ENCODE results near the gene NPTX1.

DNA sequence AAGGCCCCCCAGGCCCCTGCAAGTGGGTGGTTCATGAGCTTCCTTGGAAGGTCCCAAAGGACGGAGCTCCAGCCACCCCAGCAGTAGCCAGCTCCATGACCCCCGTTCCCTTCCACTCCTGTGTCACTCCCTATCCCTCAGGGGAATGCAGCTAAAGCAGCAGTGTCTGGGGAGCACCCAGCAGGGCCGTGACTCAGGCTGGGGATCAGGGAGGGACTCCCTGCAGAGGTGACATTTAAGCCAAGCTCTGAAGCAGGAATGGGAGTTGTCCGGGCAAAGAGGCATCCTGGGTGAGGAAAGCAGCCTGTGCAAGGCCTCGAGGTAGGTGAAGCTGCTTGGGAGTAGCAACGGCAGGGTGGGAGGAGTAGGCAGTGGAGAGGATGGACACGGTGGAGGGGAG, 11.1 kb upstream of the NPTX1 start:
- TF ChIP-seq ZNF274 (IDR thresholded peaks at IDR 0.05; ENCODE audit: low read depth, low read length), result no peak
- TF ChIP-seq YY1 (IDR thresholded peaks at IDR 0.05; ENCODE audit: insufficient read depth, insufficient read length), result no peak

All from NT2/D1 (cell line).